UCSD-AML1 (cell line): ENCODE results near the gene YES1.
A peak's percentile ranks its signal among the peaks of the same experiment; 100 is the strongest.
"Not testable (repeated sequence)": the region's sequence is repeated elsewhere in the genome, so short reads cannot be mapped to it uniquely, and the experiment has no call there.

Experiments
- DNase-seq: peaks from one replicate; lab custom pipeline; 2025; ENCODE audit not compliant: unreplicated experiment; lab: John Stamatoyannopoulos, UW

Gene YES1

DNA sequence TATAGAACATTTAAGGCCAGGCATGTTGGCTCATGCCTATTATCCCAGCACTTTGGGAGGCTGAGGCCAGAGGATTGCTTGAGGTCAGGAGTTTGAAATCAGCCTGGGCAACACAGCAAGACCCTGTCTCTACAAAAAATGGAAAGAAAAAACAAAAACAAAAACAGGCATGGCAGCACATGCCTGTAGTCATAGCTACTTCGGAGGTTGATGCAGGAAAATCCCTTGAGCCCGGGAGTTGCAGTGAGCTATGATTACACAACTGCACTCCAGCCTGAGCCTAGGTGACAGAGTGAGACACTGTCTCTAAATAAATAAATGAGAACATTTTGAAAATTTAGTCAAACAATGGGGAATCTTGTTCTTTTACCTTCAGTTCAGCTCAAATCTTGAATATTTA is 12.1 kb upstream of the YES1 start:
- no peak for DNase-seq

DNA sequence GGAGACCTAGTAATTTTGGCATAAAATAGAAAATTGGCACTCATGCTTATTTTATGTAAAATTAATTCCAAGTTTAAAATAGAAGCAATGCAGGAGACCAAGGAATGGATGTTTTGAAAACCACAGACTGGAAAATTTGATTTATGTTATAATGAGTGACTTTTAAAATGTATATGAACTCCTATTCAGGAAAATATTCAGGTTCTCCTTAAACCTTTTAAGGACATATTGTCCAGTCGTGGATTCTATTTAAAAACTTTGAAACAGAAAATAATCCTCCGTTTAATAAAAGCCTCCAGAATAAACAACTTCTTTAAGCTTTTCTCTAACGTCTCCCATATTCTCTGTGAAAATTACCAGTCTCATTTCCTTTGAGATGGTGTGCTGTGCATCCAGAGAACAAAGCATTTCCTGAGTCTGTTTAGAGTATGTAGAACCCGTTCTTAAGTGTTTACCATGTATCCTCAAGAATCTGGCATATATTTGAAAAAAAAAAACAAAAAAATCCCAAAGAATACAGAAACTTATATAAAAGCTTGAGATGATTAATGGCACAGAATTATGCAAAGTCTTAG is 8.6 kb upstream of the YES1 start:
- DNase-seq = no peak

DNA sequence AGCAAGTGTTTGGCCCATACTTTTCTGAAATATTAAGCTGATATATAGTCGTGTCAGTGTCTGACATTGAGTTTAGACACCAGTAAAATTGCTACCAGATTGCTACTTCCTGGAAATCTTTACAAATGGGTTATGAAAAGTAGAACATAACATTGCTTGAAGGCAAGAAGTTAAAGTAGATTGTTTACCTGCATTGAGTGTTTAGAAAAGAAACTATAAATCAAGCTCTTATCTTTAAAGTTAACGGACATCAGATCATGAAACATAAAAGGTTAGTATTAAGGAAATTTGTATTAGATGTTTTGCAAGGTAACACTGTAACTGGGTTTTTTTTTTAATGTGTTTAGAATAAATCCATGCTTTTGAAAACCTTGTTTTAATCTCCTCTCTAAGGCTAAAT is 4.8 kb upstream of the YES1 start:
- DNase-seq = no peak

DNA sequence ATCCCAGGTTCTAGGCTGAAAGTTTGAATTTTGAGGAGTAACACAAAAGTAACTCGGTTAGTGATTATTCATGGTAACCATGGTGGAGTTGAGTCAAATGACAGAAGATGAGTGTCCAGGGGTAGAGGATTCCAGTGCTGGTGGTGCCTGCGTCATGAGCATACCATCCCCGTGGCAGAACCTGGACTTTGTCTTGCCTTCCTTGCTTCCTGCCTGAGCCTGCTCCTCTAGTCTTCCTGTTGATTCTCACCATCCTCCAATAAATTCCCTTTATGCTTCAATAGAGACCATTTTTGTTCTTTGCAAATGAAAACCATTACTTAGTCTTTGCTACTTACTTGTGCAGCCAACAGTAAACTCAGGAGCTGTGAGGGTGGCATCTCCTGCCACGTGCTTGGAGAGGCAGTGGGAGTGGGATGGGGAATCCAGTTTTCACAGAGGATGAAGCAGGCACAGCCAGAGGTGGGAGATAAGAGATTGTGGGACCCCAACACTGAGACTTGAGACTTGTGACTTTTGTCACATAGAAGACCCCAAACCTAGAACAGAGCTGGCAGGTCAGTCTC is 4.1 kb upstream of the YES1 start:
- no peak for DNase-seq

DNA sequence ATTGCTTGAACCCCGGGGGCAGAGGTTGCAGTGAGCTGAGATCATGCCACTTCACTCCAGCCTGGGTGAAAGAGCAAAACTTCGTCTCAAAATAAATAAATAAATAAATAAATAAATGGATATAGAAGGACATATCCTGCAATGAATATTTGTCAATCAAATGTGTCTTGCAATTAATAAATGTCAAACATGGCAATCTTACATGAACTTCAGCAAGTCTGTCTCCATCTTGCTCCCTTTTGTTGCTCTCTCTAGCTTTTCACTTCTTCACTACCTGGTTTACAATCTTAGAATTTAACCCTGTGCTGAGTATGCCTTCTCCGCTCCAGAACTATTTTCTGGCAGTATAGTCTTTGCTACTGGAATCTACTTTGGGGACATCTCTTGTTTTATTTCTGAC is 3.3 kb upstream of the YES1 start:
- DNase-seq = no peak

DNA sequence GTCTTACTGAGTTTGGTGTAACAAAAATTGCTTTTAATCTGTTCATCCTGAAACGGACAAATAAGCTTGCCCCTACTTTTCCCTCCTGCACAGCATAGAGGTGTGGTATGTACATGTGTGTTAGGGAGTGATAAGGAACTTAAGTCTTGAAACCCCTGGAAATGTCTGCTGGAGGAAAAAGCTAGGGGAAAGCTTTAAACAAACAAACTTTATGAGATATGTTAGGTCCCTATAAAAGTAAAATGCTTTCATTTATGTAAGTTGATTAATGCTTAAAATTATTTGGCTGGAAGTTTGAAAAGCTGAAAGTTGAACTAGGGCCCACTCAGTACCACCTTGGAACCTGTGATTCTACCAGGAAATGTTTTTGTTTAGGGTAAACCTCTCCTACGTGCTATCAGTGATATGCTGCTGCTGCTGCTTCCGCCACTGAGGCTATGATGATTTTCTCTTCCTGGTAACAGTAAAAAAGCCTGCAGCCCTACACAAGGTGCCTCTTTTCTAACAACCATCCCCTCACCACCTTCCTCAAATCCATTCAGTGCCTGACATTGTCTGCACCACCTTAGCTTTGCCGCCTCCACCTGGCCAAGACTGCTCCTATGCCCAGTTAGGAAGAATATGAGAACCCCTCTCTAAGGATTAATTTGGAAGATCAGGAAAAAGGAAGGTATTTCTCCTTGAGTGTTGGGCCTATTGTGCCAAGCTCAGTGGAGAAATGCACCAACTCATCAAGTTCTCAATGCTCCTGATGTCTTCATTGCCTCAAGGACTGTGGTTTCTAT is 2.5 kb upstream of the YES1 start:
- DNase-seq = peak; percentile 22

DNA sequence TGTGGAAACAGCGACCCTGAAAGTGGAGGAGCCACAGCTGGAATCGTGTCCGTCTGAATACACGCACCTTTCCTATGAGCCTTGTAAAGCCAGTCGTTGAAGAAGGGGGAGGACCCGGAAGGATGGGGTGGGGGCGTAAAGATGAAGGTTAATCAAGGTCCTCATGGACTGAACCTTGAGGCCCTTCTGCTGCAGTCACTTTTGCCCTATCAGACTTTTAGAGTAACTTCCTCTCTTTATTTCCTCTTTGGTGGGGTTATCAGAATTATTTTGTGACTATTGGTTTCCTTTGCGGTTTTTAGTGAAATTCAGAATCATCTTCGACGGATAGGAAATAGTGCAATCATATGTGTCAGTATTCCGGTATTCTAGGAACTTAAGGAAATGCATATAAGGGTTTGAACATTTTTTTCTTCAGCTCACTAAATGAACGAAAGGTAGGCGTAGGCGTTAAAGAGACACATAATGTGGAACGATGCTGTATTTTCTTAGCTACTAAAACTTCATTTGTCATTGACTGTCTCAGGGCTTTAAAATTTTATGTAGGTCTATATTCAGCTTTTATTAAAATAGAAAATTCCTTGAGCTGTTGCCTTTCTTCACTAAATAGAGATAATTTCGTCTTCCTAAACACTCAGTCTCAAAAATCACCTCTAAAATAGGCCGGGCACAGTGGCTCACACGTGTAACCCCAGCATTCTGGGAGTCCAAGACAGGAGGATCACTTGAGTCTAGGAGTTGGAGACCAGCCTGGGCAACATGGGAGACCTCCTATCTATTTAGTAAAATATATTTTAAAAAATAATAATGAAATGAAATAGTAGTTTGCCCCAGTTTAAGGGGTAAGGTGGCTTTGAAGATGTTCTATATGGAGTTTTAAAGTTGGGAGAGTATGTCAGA is 1.4 kb upstream of the YES1 start:
- peak; percentile 89 for DNase-seq

DNA sequence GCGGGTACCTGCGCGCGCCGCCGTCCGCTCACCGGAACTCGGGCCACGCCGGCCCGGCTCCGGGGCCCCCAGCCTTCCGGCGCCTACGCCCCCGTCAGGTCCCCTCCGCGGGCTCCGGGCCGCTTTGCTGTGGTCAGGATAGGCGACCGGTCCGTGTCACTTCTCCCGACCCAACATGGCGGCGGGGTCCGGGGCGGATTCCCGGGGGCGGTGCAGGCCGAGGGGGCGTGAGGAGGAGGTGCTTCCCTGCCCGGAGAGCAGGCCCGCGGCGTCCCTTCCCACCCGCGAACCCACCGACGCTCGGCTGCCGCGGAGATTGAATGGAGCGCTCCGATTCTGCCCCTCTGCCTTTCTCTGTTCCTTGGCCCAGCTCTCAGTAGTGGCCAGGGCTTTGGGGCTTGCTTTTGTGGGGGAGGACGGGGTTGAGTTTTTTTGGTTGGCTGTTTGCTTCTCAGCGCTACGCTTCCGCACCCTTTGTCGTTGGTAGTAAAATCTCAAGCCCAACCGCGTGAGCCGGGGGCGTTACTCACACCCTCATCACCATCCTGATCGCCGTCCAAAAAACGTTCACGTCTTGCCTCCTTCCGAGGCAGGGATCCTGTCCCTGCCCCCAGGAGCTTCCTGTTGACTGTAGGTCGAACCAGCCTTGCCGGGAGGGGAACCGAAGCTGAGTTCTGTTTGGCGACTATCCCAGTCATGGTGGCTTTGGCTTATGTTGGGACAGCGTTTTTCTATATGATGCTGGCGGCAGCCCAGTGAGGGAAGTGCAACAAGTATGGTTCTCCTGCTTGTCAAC is 532 bp upstream of the YES1 start:
- peak; percentile 89 for DNase-seq

DNA sequence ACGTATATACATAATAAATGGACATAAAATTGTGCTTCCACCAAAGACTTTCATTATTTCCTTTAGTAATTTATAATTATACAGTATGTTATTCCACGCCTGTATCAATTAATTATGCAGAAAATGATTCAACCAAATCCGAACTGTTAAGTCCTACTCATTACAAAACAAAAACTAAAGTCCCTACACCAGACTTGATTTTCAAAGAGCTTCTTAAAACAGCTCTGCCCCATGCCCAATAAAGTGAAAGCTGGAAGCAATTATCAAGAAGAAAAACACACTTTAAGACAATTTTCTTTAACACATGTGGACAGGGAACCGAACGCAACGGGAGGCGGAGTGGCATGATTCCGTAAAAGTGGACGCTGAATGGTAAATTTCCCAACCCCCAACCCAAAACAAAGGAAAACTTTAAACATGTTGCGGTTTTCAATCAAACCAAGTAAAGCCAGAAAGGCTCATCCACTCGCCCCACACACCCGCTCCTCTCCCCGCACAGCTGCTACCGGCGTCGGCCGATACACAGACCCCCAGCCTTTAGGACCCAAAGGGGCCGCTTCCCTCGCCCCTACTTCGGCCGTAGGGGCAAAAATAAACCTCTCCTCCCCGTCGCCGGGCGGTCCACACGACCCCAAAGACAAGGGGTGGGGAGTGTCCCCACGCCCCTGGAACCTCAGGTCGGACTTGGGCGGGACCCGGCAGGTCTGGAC is 705 bp downstream of the YES1 start:
- DNase-seq = no peak

DNA sequence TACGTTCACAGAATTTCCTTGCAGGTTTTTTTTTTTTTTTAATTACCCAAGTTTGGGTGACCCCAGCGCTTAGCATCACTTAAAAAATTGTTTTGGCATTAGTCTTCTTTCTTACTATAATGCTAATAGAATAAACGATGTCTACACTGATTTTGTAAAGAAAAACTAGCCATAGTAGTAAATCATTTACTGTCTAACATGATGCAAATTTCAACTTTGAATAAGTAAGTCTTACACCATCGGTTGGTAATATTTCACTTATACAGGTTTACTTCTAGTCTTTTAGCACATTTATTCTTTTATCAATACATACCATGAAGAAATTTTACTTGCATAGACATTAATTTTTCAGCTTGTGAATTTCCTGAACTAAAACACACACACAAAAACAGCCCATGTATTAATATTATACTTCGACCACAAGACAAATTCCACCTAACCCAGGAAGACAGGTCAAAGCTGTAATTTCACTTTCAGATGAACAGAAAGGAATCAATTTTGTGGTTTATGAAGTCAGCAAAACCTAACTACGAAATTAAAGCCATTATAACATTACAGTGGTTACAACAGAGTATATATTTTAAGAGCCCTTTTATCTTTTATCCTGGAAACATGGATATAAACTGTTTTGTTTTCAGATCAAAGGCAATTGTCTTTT is 1.9 kb downstream of the YES1 start:
- DNase-seq = no peak

DNA sequence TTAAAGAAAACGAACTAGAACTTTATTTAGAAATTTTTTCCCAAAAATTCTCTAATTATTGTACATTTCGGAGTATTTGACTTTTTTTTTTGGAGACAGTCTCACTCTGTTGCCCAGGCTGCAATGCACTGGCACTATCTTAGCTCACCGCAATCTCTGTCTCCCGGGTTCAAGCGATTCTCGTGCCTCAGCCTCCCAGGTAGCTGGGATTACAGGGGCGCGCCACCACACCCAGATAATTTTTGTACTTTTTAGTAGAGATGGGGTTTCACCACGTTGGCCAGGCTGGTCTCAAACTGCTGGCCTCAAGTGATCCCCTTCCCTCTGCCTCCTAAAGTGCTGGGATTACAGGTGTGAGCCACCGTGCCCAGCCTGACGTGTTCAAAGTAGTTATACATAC is 2.8 kb downstream of the YES1 start:
- not testable (repeated sequence) for DNase-seq

DNA sequence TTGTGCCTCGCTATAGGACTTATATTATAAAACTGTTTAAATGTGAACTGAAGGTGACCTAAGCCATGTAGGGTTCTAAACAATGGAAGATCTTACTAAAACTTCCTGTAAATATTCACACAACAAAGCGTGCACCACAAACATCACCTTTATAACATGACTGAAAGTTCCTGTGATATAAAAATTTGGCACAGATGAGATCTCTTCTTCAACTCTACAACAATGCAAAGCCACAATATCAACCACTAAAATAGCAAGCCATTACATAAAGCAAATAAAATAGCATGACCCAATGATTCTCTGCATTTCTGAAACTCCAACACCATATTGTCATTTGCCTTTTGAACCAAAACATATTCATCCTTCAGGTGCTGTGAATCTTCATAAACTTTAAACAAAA is 3.5 kb downstream of the YES1 start:
- no peak for DNase-seq

DNA sequence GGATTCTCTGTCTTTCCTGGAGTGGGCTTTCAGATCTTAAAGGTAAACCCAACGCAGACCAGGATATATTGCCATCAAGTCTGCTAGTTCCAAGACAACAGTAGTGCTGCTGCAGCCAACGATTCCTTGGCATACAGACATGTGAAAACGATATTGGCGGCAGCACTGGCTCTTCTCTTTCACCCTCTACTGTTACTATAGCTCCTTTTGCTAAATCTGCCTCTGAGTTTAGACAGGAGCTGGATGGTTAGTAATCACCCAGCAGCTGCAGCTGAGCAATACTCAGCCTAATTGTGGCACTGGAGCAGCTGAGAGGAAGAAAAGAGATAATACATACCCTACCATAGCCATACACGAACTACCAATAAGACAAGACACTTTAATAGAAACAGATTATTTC is 4.0 kb downstream of the YES1 start:
- no peak for DNase-seq

DNA sequence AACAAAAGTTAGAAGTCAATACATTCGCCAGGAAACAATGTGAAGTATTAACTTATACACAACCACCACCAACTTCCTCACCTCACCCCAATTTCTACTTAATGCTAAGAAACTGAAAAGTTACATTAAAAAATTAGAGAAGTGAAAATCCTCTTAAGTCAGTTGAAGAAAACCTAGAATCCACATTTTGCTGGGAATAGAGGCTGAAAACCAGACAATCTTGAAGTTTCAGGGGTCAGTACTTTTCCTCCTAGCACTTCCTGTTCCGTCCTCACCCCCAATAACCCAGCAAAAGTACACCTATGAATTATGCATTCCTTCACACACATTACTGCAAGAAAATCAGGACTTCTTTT is 6.3 kb downstream of the YES1 start:
- no peak for DNase-seq

DNA sequence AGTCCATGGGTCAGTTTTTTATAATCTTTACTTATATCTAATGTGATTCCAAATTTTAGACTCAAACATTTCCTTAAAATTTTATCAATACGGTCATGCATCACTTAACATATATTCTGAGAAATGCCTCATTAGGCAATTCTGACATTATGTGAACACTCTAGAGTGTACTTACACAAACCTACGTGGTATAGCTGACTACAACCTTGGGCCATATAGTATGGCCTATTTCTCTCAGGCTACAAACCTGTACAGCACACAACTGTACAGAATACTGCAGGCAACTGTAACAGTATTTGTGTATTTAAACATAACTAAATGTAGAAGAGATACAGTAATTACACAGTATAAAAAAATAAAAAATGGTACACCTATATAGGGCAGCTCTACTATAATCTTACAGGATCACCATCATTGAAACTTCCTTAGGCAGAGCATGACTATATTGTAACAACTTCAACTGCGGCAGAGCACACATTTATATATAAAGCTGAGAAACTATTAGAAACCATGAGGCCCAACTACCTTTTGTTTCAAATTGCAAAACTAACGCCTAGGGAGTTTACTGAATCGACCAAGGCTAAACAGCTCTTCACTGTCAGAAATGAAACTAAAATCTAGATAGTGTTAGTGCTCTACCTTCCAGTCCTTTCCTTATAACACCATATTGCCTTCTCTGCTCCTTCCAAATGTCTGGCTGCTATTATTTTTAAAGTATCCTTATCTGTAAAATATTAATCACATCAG is 6.9 kb downstream of the YES1 start:
- no peak for DNase-seq

DNA sequence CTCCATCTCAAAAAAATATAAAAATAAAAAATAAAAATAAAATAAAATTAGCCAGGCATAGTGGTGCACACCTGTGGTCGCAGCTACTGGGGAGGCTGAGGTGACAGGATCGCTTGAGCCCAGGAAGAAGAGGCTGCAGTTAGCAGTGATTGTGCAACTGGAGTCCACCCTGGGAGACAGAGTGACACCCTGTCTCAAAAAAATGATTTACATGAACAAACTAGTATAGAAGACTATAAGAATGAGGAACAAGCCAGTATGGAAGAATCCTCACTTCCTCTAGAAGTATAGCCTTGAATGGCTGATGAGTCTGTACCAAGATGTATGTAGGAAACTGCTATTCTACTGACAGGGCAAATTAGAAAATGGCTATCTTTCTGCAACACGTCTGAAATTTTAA is 10.9 kb downstream of the YES1 start:
- DNase-seq = no peak

DNA sequence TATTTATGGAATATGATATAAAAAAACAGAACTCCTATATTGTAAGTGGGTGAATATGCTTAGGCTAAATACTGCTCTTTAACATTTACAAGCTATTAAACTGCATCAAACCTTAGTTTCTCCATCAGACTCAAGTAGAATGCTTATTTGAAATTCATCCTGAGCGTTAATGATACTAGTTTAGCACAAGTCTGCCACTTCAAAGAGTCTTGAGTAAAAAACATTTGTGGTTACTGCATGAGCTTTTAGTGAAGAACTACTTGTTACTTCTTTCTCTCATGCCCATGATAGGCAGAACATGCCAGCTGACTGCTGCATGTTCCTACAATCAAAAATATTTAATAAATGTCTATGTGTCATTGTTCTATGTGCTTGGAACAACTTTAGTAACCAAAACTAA is 12.1 kb downstream of the YES1 start:
- no peak for DNase-seq

DNA sequence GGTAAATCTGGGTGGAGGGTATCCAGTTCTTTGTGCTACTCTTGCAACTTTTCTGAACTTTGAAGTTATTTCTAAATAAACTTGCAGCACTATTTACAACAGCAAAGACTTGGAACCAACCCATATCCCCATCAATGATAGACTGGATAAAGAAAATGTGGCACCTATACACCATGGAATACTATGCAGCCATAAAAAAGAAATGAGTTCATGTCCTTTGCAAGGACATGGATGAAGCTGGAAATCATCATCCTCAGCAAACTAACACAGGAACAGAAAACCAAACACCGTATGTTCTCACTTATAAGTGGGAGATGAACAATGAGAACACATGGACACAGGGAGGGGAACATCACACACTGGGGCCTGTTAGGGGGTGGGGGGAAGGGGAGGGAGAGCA is 16.7 kb downstream of the YES1 start:
- not testable (repeated sequence) for DNase-seq

DNA sequence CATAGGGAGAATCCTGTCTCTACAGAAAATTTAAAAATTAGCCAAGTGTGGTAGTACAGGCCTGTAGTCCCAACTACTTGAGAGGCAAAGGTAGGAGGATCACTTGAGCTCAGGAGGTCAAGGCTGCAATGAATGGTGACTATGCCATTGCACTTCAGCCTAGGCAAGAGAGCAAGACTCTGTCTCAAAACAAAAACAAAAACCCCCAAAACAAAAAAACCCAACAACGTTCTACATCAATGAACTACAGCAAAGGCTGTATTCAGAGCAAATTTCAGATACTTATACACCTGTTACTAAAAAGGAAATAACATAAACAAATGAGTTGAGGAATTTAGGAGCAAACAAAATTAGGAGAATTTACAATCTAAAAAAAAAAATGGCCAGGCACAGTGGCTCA is 22.6 kb downstream of the YES1 start:
- DNase-seq = no peak
